GM23338 (cell line): ENCODE measurements around the gene TMEM25.

Experiments
- CREB1 ChIP-seq: fragments of 250-450 bp; sonication (Bioruptor Pico); IDR thresholded peaks from 2 replicates; pipeline ENCODE4 v1.5.0; 2020; ENCODE audit warnings: low read depth, mild to moderate bottlenecking, moderate library complexity
- CTCF ChIP-seq, 2 experiments: fragments of 200-600 bp in 1 of 2; sonication (generic) in 1 of 2; conservative IDR thresholded peaks; 2 replicates each; pipeline versions ENCODE4 v1.5.1 to v1.6.1; 2016 to 2017; ENCODE audit warnings: antibody characterized with exemption in 2 of 2, low read depth in 2 of 2, mild to moderate bottlenecking in 2 of 2, moderate library complexity in 1 of 2
- ETS1 ChIP-seq: IDR thresholded peaks from 2 replicates; pipeline ENCODE4 v1.6.1; 2016; ENCODE audit warnings: antibody characterized with exemption
- EZH2 ChIP-seq: fragments of 200-600 bp; sonication (generic); IDR thresholded peaks from one replicate; pipeline ENCODE4 v1.8.0; 2017; ENCODE audit warnings: antibody characterized with exemption, mild to moderate bottlenecking, low read depth; ENCODE audit not compliant: unreplicated experiment
- EZH2phosphoT487 ChIP-seq: fragments of 200-600 bp; sonication (generic); IDR thresholded peaks from one replicate; pipeline ENCODE4 v1.8.1; 2018; ENCODE audit warnings: antibody characterized with exemption; ENCODE audit not compliant: unreplicated experiment
- JUNB ChIP-seq: IDR thresholded peaks from one replicate; pipeline ENCODE4 v1.6.1; 2016; ENCODE audit warnings: antibody characterized with exemption; ENCODE audit not compliant: unreplicated experiment
- POLR2AphosphoS5 ChIP-seq: IDR thresholded peaks from 2 replicates; pipeline ENCODE4 v1.6.1; 2016; ENCODE audit warnings: antibody characterized with exemption, low read depth
- REST ChIP-seq: IDR thresholded peaks from one replicate; pipeline ENCODE4 v1.6.1; 2018; ENCODE audit warnings: antibody characterized with exemption; ENCODE audit not compliant: unreplicated experiment
- STAT1 ChIP-seq: IDR thresholded peaks from one replicate; pipeline ENCODE4 v1.6.1; 2016; ENCODE audit warnings: antibody characterized with exemption; ENCODE audit not compliant: unreplicated experiment
- ZNF114 ChIP-seq: fragments of 250-450 bp; sonication (Bioruptor Pico); IDR thresholded peaks from 2 replicates; pipeline ENCODE4 v1.5.0; 2020; ENCODE audit warnings: mild to moderate bottlenecking, moderate library complexity

GRCh38 chr11:118574636-118575035 lies 43.6 kb downstream of the TMEM25 start:
- no peak for TF ChIP-seq CTCF (conservative IDR thresholded peaks at IDR 0.05; ENCODE audit: low read depth in 2 of 2)
- TF ChIP-seq POLR2AphosphoS5 = no peak
- TF ChIP-seq REST = no peak
- TF ChIP-seq EZH2 = no peak
- TF ChIP-seq EZH2phosphoT487 = no peak
- no peak for TF ChIP-seq CREB1 (CRISPR knock-in tag)
- no peak for TF ChIP-seq STAT1
- TF ChIP-seq ETS1 = no peak
- no peak for TF ChIP-seq ZNF114
- TF ChIP-seq JUNB = no peak
